NK-92 (cell line): ENCODE measurements around the gene LDLRAD4.
A peak's percentile ranks its signal among the peaks of the same experiment; 100 is the strongest.

Source experiments
- DNase-seq: peaks from one replicate; lab custom pipeline; 2025; ENCODE audit not compliant: unreplicated experiment; lab: John Stamatoyannopoulos, UW

The LDLRAD4 gene

GRCh38 chr18:13420969-13421686 lies 202.6 kb downstream of the LDLRAD4 start:
- no peak for DNase-seq

- no peak for DNase-seq
Observed at GRCh38 chr18:13422541-13423147, 204.1 kb downstream of the LDLRAD4 start.

DNA sequence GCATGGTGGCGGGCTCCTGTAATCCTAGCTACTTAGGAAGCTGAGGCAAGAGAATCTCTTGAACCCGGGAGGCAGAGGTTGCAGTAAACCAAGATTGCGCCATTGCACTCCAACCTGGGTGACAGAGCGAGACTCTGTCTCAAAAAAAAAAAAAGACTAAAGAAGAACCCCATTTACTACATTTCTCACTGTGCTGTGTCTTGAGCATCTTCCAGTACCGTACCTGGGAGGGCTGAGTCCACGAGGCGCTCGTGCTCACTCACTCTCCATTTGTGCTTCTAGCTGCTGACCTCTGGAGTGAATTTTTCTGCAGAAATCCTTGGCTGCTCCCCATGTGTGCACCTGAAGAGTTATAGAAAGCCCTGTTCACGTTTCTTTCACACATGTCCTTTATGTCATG lies 204.8 kb downstream of the LDLRAD4 start:
- no peak for DNase-seq

DNA sequence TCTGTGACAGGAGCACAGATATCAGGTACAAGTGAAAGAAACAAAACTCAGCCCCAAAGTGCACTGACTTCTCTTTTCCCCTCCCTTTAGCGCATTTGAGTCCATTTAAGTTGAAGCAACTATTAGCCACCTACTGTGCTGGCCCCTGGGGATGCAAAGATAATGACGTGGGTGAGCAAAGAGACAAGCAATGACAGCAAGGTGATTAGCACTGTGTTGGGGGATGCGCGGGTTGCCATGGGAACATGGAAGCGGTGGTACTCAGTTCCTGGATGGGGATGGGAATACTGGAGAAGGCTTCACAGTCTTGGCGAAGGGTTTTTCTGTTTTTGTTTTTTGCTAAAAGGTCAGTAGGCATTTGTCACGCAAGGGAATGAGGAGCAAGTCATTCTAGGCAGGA lies 205.8 kb downstream of the LDLRAD4 start:
- DNase-seq = no peak

GRCh38 chr18:13425357-13426091 lies 207.0 kb downstream of the LDLRAD4 start:
- no peak for DNase-seq

GRCh38 chr18:13427354-13427753 lies 208.8 kb downstream of the LDLRAD4 start:
- no peak for DNase-seq

- no peak for DNase-seq
Observed at GRCh38 chr18:13428319-13428718, 209.8 kb downstream of the LDLRAD4 start.

DNA sequence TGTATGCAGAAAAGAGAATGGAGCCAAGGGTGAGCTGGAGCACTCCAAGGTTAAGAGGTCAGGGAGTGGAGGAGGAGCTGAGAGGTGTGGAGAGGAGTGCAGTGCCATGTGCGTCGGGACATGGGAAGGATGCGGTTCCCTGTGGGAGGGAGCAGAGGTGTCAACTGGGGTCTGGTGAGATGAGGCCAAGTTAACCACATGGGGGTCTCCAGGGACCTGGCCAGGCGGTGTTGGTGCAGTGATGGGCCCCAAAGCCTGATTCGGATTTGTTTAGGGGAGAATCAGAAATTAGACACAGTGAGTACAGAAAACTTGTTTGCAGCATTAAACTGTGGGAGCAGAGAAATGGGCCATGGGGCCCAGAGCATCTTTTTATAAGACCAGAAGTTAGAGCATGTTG lies 210.5 kb downstream of the LDLRAD4 start:
- DNase-seq = no peak

- no peak for DNase-seq
Observed at GRCh38 chr18:13429884-13430510, 211.4 kb downstream of the LDLRAD4 start.

DNA sequence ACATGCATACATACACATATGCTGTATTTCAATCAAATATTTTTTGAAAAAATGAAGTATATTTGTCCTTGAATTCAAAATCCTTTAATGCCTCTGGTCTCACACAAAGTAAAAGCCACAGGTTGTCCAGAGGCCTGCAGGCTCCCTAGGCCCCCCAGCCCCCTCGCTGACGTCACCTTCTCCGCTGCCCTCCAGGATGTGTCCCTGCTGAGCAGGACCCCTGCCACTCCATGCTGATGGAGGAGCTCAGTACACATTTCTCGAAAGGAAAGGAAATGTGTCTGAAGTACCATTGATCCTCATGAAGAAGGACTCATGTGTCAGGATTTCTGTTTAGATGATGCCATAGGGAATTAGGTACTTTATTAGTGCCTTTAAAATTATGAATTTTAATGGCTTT lies 212.1 kb downstream of the LDLRAD4 start:
- DNase-seq = no peak

DNA sequence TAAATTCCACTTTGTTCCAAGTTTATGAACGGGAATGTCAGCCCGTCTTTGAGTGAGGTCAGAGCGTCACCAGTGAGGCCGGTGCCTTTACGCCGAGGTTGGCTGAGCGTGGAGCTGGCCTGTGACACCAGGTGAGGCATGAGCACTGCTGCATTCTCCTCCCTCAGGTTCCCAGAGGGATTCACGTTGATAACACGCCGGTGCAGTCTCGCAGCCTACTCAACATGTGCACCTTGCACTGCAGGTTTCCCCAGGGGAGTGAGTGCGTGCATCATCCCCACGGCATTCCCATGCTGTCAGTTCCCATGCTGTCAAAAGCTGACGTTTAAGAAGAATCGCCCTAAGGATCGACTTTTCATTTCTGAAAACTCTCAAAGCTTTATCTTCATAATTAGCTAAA lies 213.3 kb downstream of the LDLRAD4 start:
- no peak for DNase-seq

GRCh38 chr18:13433125-13433524 lies 214.6 kb downstream of the LDLRAD4 start:
- no peak for DNase-seq

DNA sequence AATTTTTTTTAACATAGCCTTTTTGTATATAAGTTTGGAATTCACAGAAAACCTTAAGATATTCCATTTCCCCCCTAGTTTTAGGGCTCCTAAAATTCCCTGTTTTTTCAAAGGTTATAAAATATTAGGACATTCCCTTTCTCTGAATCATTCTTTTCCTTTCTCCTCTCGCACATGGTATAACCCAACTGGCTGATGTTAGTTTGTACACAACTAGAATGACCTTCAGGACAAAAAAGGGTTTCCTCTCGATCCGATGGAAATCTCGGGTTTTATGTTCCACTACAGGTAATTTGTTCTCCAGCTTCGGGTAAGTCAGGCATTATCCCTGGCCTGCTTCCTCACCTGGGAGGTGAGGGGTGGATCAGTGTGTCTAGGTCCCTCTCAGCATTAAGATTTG lies 215.1 kb downstream of the LDLRAD4 start:
- no peak for DNase-seq

GRCh38 chr18:13434854-13435253 lies 216.3 kb downstream of the LDLRAD4 start:
- no peak for DNase-seq

GRCh38 chr18:13435586-13436333 lies 217.2 kb downstream of the LDLRAD4 start:
- no peak for DNase-seq

- DNase-seq = no peak
Observed at GRCh38 chr18:13436576-13436975, 218.0 kb downstream of the LDLRAD4 start.

DNA sequence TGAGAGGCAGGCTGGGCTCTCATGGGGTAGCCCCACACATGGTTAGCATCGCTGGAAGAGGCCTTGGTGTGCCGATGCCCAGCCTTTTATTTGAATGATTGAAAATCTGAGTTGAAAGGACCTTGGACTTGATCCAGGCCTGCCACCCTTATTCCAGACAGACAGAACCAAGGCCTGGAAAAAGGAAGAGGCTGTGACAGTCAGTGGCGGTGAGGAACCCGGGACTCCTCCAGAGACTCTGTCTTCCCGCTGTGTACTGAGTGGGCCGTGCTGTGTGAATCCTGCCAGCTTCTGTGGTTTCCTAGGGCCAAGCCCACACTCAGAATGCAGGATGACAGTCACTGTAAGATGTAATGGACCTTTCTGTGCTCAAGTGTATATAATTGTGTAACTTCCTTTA lies 218.5 kb downstream of the LDLRAD4 start:
- DNase-seq = no peak

GRCh38 chr18:13437796-13438506 lies 219.4 kb downstream of the LDLRAD4 start:
- DNase-seq = no peak

GRCh38 chr18:13438507-13439056 lies 220.0 kb downstream of the LDLRAD4 start:
- no peak for DNase-seq

GRCh38 chr18:13439461-13439860 lies 220.9 kb downstream of the LDLRAD4 start:
- DNase-seq = peak; percentile 77
